Suprapubic skin (tissue), 4 donors: ENCODE results near the gene ZNF800. TPM values are rescaled to one million over a fixed set of nuclear protein-coding genes. Genes with fewer than 3 reads are reported as not detected.
"Not testable (repeated sequence)": the region's sequence is repeated elsewhere in the genome, so short reads cannot be mapped to it uniquely, and the experiment has no call there.

ENCODE experiments used
- DNase-seq, 2 donors: peaks; one replicate each; pipeline ENCODE4 v3.0.0-alpha.2; 2019; ENCODE audit warnings: low spot score in 2 of 2
- H3K27ac ChIP-seq: fragments of 200-600 bp; sonication (generic); one replicate; pipeline ENCODE4 v1.5.1; 2019
- H3K27me3 ChIP-seq: fragments of 200-600 bp; sonication (generic); one replicate; pipeline ENCODE4 v1.5.1; 2019
- H3K36me3 ChIP-seq: fragments of 200-600 bp; sonication (generic); one replicate; pipeline ENCODE4 v1.5.1; 2019
- H3K4me1 ChIP-seq: fragments of 200-600 bp; sonication (generic); one replicate; pipeline ENCODE4 v1.5.1; 2019
- H3K4me3 ChIP-seq: fragments of 200-600 bp; sonication (generic); one replicate; pipeline ENCODE4 v1.5.1; 2019; ENCODE audit warnings: mild to moderate bottlenecking
- H3K9me3 ChIP-seq: fragments of 200-600 bp; sonication (generic); one replicate; pipeline ENCODE4 v1.5.1; 2019
- CTCF ChIP-seq, 2 donors: fragments of 200-600 bp in 1 of 2; fragments of 450-650 bp in 1 of 2; sonication (generic) in 1 of 2; IDR thresholded peaks; one replicate each; pipeline ENCODE4 v1.5.1; 2016 to 2019; ENCODE audit warnings: antibody characterized with exemption in 2 of 2, mild to moderate bottlenecking in 1 of 2, moderate library complexity in 1 of 2
- EP300 ChIP-seq: sonication (generic); formaldehyde crosslinking; IDR thresholded peaks from one replicate; pipeline ENCODE4 v1.6.1; 2017; ENCODE audit warnings: antibody characterized with exemption
- POLR2A ChIP-seq, 2 donors: fragments of 450-650 bp; IDR thresholded peaks; one replicate each; pipeline ENCODE4 v1.6.1; 2017; ENCODE audit warnings: antibody characterized with exemption in 2 of 2, mild to moderate bottlenecking in 2 of 2, moderate library complexity in 2 of 2
- POLR2AphosphoS5 ChIP-seq, 3 donors: sonication (generic); formaldehyde crosslinking; IDR thresholded peaks; one replicate each; pipeline ENCODE4 v1.6.1; 2017; ENCODE audit warnings: antibody characterized with exemption in 3 of 3
- WGBS: methylation state at CpG from one replicate; pipeline ENCODE4 v1.1.5; 2018; 5-methylcytosine and 5-hydroxymethylcytosine counted together
- total RNA-seq, 4 donors: library from RNA; depleted of rRNA; stranded (reverse); fragments of >200 nt; gene quantifications; one replicate each; pipeline ENCODE4 v1.1.0, GENCODE V29; 2016

The ZNF800 gene
- total RNA-seq, 4 donors from 2014 or later: 41.7 to 57.3 (median 49.7) TPM

DNA sequence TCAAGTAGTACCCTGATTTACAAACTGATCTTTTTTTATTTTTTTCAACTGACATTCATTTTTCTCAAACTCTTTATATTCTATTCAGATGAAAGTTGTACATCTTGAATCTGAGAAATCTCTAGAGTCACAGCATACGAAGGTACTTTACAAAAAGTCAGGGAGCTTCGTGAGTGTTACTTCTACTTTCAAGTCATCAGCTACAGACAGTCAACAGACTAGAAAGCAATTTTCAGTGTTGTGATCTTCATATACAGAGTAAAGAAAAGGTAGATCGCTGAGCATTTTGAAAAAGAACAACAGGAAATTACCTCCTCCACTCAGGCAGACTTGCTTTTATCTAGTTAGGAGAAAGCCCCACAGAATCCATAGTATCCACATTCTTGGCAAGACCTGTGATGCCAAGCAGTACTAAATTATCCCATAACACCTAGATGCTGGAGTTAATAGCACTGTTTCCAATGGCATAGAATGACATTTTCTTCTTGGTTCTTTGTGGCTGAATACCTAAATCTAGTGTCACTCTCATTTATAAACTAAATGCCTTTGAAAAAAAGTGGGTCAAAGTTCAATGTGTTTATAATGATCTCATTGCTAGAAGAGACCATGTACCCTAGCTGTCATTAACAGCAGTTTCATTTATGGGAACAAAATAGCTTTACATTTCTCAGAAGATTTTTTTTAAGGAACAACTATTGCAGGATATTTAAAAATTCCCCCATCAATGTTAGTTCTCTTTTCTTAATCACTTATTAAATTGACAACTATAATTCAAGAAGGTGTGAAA is 12.0 kb upstream of the ZNF800 start:
- Histone ChIP-seq H3K27ac (no peak overlapping the region), H3K36me3 (no peaks in the 10 kb centered on the region), H3K4me3 (no peak overlapping the region), H3K27me3 (peaks cover 8% of the 10 kb centered on the region), H3K9me3 (no peaks in the 10 kb centered on the region), H3K4me1 (no peaks in the 10 kb centered on the region)
- DNase-seq: no peak
- 43% methylated on average over 3 of the region's 3 CpGs for WGBS
- TF ChIP-seq POLR2A (IDR thresholded peaks at IDR 0.05) (no peak), CTCF (IDR thresholded peaks at IDR 0.05) (no peak), POLR2AphosphoS5 (IDR thresholded peaks at IDR 0.05) (no peak), EP300 (no peak)

DNA sequence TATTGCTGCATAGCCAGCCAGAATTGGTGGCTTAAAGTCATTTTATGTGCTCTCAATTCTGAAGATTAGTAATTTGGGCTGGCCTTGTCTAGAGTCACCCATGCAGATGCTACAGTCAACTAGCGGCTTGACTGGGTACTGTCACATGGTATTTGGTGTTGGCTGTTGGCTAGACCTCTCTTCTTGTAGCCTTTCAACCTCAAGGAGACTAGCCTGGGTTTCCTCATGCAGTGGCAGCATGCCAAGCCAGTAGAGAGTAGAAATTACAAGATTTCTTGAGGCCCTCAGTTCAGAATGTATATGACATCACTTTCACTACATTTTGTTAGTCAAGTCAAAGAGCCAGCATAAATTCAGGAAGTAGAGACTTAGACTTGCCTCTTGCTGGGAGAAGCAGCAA is 3.7 kb upstream of the ZNF800 start:
- Histone ChIP-seq H3K27ac (no peak overlapping the region), H3K36me3 (no peaks in the 10 kb centered on the region), H3K4me1 (peaks cover 13% of the 10 kb centered on the region), H3K27me3 (no peaks in the 10 kb centered on the region), H3K4me3 (no peak overlapping the region), H3K9me3 (no peaks in the 10 kb centered on the region)
- no peak for TF ChIP-seq POLR2AphosphoS5 (IDR thresholded peaks at IDR 0.05)
- TF ChIP-seq CTCF (IDR thresholded peaks at IDR 0.05): no peak
- no peak for TF ChIP-seq POLR2A (IDR thresholded peaks at IDR 0.05)
- no peak for TF ChIP-seq EP300
- DNase-seq: no peak
- WGBS: 54% methylated on average over 1 of the region's 1 CpG

DNA sequence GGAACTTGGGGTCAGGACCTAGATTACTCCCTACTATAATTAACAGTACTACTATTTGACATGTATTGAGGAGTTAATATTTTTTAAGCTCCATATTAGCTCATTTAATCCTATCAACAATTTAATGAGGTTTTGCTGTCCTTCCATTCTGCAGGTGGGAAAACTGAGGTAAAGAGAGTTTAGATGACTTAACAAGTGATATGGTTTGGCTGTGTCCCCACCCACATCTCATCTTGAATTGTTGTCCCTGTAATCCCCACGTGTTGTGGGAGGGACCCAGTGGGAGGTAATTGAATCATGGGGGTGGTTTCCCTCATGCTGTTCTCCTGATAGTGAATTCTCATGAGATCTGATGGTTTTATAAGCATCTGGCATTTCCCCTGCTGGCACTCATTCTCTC is 2.6 kb upstream of the ZNF800 start:
- H3K4me1 ChIP-seq: peaks cover 22% of the 10 kb centered on the region
- H3K9me3 ChIP-seq, DNase-seq, H3K36me3 ChIP-seq, H3K27me3 ChIP-seq, H3K27ac ChIP-seq, H3K4me3 ChIP-seq: not testable (repeated sequence)
- 18% methylated on average over 1 of the region's 1 CpG for WGBS

DNA sequence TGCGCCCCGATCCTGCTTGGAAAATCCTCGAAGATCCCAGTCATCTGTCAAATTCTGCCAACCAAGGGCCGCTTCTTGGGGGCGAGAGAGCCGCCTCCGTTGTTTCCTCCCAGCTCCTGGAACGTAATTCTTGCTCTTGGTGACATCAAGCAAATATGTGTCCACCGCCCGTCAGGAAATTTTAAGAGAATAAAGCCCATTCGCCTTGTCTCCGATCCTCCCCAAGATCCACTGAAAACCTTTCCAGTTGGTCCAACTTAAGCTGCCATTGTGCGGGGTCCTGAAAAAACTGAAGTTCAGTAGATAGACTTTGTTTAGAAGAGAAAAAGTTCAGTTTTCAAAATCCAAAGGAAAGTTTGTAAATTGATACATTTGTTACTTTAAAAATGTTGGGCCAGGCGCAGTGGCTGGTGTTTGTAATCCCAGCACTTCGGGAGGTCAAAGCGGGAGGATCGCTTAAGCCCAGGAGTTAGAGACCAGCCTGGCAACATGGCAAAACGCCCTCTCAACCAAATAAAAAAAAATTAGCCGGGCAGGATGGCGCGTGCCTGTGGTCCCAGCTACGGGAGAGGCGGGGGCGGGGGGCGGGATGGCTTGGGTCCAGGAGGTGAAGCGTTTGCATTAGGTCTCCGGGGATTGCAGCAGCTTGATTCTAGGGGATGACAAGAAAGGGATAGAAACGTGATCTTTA is 1.0 kb upstream of the ZNF800 start:
- peak overlapping the region; percentile 98 for H3K27ac ChIP-seq
- peaks cover 34% of the 10 kb centered on the region for H3K4me1 ChIP-seq
- no peaks in the 10 kb centered on the region for H3K27me3 ChIP-seq
- DNase-seq: peak; percentile 67 to 78
- TF ChIP-seq EP300 (no peak), CTCF (IDR thresholded peaks at IDR 0.05) (no peak), POLR2AphosphoS5 (IDR thresholded peaks at IDR 0.05) (no peak), POLR2A (IDR thresholded peaks at IDR 0.05) (no peak)
- peak overlapping the region; percentile 99 for H3K4me3 ChIP-seq
- 9% methylated on average over 28 of the region's 28 CpGs for WGBS
- H3K36me3 ChIP-seq: peaks cover 7% of the 10 kb centered on the region
- H3K9me3 ChIP-seq: no peaks in the 10 kb centered on the region

GRCh38 chr7:127392182-127392565 is 334 bp downstream of the ZNF800 start:
- no peaks in the 10 kb centered on the region for H3K9me3 ChIP-seq
- H3K4me1 ChIP-seq: peaks cover 38% of the 10 kb centered on the region
- peak overlapping the region; percentile 99 for H3K4me3 ChIP-seq
- H3K36me3 ChIP-seq: peaks cover 12% of the 10 kb centered on the region
- peak overlapping the region; percentile 98 for H3K27ac ChIP-seq
- TF ChIP-seq POLR2AphosphoS5 (IDR thresholded peaks at IDR 0.05) (peak in 1 of 3 donors; percentile 59), CTCF (IDR thresholded peaks at IDR 0.05) (no peak)
- peak; percentile 74 to 80 for DNase-seq
- H3K27me3 ChIP-seq: no peaks in the 10 kb centered on the region
- WGBS: 2% methylated on average over 11 of the region's 48 CpGs
